IPS DF 6.9 (cell line): ENCODE measurements around the gene ZMIZ1.

Source experiments
- DNase-seq: peaks from one replicate; pipeline ENCODE4 v3.0.0-alpha.2; 2013; ENCODE audit warnings: low read depth, low spot score
- H3K27ac ChIP-seq: one replicate; pipeline ENCODE4 v1.5.1; 2013; ENCODE audit warnings: low read length, control low read depth
- H3K27me3 ChIP-seq: 2 replicates; pipeline ENCODE4 v1.6.1; 2013; ENCODE audit warnings: mild to moderate bottlenecking, low read length; ENCODE audit not compliant: control insufficient read depth, insufficient read depth
- H3K36me3 ChIP-seq: 2 replicates; pipeline ENCODE4 v1.6.1; 2013; ENCODE audit warnings: low read length; ENCODE audit not compliant: control insufficient read depth, insufficient read depth
- H3K4me1 ChIP-seq: 2 replicates; pipeline ENCODE4 v1.6.1; 2013; ENCODE audit warnings: low read length; ENCODE audit not compliant: control insufficient read depth, insufficient read depth
- H3K4me3 ChIP-seq: 2 replicates; pipeline ENCODE4 v1.5.1; 2013; ENCODE audit warnings: mild to moderate bottlenecking, low read length
- H3K9me3 ChIP-seq: 2 replicates; pipeline ENCODE4 v1.6.1; 2013; ENCODE audit warnings: low read length, inconsistent platforms; ENCODE audit not compliant: control insufficient read depth, insufficient read depth
- WGBS: extraction: QIAGEN DNeasy Blood & Tissue Kit; methylation state at CpG from one replicate; pipeline ENCODE4 v1.1.7; 2013; ENCODE audit warnings: mixed read lengths, missing lambda C conversion rate; ENCODE audit not compliant: insufficient read length, insufficient coverage; 5-methylcytosine and 5-hydroxymethylcytosine counted together

ZMIZ1 gene

DNA sequence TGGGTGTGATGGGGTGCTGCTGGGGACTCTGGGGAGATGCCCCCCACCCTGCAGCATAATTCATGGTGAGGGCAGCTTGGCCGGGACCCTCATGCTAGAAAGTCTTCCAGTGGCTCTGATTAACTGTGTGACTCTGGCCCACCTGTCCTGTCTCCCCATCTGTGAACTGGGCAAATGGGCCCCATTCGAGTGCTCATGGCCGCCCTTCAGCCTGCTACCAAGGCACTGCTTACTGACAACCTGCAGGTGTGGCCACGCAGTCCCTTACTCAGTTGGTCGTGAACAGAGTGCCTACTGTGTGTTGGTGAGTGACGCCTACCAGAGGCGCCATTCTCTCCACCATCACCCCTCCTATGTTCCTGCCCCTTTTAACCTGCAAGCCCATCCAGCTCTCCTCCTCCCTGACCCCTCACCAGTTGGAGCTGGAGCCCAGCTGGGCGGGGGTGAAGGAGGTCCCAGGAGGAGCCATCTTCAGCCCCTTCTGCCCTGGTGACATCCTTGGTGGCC, 109.4 kb downstream of the ZMIZ1 start:
- Histone ChIP-seq H3K4me1 (peaks cover 10% of the 10 kb centered on the region), H3K27me3 (no peaks in the 10 kb centered on the region), H3K36me3 (no peaks in the 10 kb centered on the region; the same call in 1 of the 2 replicates), H3K27ac (no peak overlapping the region), H3K4me3 (no peak overlapping the region), H3K9me3 (no peaks in the 10 kb centered on the region)
- DNase-seq: no peak
- no CpG with 5 or more reads among the region's 8 CpGs for WGBS

DNA sequence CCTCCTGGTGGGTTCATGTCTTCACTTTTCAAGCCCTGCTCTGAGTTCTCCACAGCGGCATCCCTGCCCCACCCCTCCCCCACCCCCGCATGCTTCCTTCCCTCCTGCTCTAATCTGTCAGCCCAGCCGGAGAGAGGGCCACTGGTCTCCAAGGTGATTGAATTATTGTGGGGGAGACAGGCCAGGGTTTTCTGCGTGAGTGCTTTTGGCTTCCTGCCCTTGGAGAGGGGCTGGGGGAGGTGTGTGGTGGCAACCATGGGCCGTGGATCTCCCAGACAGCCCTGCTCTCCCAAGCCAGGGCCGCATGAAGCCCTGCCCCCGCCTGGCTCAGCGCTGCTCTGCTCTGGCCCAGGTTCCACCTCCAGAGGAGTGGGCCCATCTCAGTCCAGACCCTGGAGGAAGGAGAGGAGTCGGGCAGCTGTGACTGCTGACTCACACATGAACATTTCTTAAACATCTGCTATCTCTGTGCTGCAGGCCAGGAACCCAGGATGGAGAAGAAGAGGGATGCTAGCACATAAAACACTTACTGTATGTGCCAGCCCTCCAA, 109.9 kb downstream of the ZMIZ1 start:
- no peaks in the 10 kb centered on the region; the same call in 1 of the 2 replicates for H3K36me3 ChIP-seq
- H3K27me3 ChIP-seq: no peaks in the 10 kb centered on the region
- DNase-seq: no peak
- H3K9me3 ChIP-seq: no peaks in the 10 kb centered on the region
- H3K4me3 ChIP-seq: no peak overlapping the region
- no CpG with 5 or more reads among the region's 9 CpGs for WGBS
- H3K27ac ChIP-seq: no peak overlapping the region
- peaks cover 10% of the 10 kb centered on the region for H3K4me1 ChIP-seq

DNA sequence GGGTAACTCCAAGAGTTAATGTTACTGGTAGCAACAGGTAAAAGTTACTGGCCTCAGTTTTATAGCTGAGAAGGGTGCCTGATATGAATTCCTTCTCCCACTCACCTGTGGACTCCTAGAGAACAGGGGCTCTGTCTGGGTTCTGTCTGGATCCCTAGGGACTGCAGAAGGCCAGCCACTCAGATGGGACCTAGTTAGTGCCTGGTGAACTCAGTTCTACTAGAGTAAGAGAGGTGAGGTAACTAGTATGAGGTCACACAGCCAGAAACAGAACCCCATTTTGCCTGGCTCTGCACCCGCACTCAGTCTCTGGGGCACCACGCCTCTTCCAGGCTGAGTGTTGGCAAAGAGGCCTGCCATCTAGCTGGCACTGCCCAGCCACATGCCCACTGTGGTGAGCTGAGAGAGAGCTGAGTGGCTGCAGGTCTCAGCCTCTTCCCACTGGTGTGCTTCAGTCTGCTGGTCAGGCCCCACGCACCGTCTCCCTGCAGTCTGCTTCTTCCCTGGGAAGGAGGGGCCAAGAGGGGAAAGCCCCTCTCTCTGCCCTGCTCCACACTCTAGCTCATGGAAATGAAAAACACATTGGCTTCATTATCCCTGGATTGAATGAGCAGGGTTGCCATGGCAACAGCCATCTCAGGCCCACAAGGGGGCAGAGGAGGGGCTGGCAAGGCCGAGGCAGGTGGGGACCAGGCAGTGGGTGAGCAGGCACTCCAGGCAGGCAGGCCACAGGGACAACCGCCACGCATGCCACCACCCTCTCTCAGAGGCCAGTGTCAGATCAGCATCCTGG, 110.6 kb downstream of the ZMIZ1 start:
- no peak for DNase-seq
- WGBS: no CpG with 5 or more reads among the region's 7 CpGs
- H3K27me3 ChIP-seq: no peaks in the 10 kb centered on the region
- H3K36me3 ChIP-seq: no peaks in the 10 kb centered on the region; the same call in 1 of the 2 replicates
- H3K4me1 ChIP-seq: peaks cover 10% of the 10 kb centered on the region
- no peak overlapping the region for H3K27ac ChIP-seq
- H3K9me3 ChIP-seq: no peaks in the 10 kb centered on the region
- H3K4me3 ChIP-seq: no peak overlapping the region

DNA sequence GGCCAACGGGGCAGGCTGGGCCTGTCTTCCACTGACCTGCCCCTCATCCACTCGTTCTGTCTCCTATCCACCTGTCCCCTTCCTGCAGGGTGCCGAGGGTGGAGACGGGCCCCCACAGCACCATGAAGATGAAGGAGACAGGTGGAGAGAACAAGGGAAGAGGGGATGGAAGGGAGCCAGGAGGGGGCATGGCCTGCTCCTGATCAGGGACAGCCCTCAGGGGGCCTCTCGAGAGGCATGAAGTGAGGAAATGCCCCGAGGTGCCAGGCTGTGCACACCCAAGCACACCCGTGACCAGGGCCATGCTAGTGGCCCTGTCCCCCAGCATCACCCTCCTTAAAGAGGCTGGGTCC, 111.2 kb downstream of the ZMIZ1 start:
- Histone ChIP-seq H3K4me3 (no peak overlapping the region), H3K27ac (no peak overlapping the region), H3K4me1 (peaks cover 15% of the 10 kb centered on the region), H3K9me3 (no peaks in the 10 kb centered on the region), H3K27me3 (no peaks in the 10 kb centered on the region), H3K36me3 (no peaks in the 10 kb centered on the region; the same call in 1 of the 2 replicates)
- WGBS: no CpG with 5 or more reads among the region's 7 CpGs
- DNase-seq: no peak

DNA sequence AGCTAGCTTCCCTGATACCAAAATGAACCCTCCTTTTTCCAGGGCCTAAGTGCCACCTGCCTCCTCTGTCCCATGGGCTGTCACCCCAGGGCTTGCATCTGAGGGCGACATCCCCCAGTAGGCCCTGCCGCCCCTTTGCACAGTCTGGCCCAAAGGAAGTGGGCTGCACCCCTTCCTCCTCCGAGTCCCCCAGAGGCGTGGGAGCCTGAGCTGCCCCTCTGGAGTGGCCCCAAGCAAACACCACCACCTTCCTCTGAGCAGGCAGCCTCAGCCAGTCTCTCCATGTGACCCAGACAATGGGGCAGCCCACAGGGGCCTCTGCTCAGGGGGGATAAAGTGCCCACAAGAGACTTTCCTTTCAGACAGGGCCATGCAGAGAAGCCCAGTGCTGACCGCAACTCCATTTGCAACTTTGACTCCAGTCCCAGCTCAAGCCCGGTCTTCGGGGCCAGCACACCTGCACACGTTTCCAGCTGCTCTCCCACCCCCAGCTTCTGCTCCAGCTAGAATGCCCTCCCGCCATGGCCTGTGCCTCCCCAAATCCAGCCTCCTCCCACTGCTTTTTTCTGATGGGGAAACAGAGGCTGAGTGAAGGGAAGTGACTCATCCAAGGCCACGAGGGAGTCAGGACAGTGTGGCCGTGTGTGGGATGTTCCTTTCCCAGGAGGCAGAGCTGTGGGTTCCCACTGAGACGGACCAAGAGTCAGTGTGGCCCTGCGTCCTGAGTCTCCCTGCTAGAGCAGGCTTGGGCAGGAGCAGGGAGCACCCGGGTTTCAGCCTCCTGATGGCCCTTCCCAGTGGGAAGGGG, 111.9 kb downstream of the ZMIZ1 start:
- no peak overlapping the region for H3K4me3 ChIP-seq
- no CpG with 5 or more reads among the region's 14 CpGs for WGBS
- no peaks in the 10 kb centered on the region; the same call in 1 of the 2 replicates for H3K36me3 ChIP-seq
- H3K27me3 ChIP-seq: no peaks in the 10 kb centered on the region
- H3K9me3 ChIP-seq: no peaks in the 10 kb centered on the region
- no peak overlapping the region for H3K27ac ChIP-seq
- no peak for DNase-seq
- H3K4me1 ChIP-seq: peaks cover 17% of the 10 kb centered on the region

DNA sequence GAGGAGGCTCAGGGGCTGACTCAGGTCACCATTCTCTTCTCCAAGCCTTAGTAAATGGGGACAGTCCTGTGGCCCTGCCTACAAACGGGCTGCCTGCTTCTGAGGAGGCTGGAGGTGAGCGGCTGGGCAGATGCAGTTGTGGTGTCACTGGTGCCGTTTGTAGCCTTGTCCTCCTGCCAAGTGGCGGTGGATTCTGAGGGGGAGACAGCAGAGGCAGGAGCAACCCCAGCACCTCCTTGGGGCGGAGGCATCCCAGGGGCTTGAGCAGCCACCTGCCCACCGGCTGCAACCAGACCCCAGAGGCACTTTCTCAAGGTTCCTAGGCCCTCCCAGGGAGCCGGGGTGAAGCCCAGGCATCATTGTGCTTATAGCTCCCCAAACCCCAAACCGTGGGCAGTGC, 112.5 kb downstream of the ZMIZ1 start:
- no peaks in the 10 kb centered on the region for H3K9me3 ChIP-seq
- no peak overlapping the region for H3K4me3 ChIP-seq
- H3K36me3 ChIP-seq: no peaks in the 10 kb centered on the region; the same call in 1 of the 2 replicates
- WGBS: no CpG with 5 or more reads among the region's 8 CpGs
- H3K4me1 ChIP-seq: peaks cover 17% of the 10 kb centered on the region
- no peak for DNase-seq
- H3K27ac ChIP-seq: no peak overlapping the region
- H3K27me3 ChIP-seq: no peaks in the 10 kb centered on the region

DNA sequence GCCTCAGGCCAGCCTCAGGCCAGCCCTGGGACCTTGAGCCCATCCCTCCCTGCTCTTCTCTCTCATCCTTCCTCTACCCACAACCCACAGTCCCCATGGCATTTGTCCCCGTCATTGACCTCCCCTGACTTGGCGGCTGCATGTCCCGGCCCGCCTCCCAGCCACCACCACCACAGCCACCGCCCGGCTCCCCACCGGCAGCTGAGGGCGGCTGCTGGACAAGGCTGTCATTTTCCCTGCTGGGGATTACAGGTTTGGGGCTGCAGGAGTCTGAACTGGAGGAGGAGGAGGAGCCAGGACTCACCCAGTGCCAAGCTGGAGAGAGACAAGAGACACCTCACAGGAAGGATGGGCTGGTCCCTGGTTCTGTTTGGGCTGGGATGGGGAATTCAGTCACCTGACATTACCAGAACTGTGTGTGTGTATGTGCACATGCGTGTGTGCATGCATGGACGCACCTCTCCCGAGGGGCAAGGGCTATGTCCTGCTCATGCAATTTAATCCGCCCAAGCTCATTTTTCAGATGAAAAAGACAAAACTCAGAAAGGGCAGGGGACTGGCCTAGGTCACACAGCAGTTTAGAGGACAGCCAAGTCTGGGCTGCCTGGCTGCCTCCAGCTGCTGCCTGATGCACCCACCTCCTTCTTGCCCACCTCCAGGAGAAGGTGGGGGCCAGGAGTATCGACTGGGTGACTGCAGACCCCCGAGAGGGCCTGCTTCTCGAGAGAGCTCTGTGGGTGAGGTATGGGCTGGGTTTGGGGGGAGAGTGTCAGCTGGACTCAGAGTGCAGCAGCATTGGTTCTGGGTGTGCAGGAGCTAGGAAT, 113.1 kb downstream of the ZMIZ1 start:
- no peak overlapping the region for H3K4me3 ChIP-seq
- no peaks in the 10 kb centered on the region for H3K9me3 ChIP-seq
- H3K4me1 ChIP-seq: peaks cover 17% of the 10 kb centered on the region
- no peak overlapping the region for H3K27ac ChIP-seq
- no peaks in the 10 kb centered on the region for H3K27me3 ChIP-seq
- H3K36me3 ChIP-seq: no peaks in the 10 kb centered on the region; the same call in 1 of the 2 replicates
- no peak for DNase-seq
- WGBS: no CpG with 5 or more reads among the region's 15 CpGs

DNA sequence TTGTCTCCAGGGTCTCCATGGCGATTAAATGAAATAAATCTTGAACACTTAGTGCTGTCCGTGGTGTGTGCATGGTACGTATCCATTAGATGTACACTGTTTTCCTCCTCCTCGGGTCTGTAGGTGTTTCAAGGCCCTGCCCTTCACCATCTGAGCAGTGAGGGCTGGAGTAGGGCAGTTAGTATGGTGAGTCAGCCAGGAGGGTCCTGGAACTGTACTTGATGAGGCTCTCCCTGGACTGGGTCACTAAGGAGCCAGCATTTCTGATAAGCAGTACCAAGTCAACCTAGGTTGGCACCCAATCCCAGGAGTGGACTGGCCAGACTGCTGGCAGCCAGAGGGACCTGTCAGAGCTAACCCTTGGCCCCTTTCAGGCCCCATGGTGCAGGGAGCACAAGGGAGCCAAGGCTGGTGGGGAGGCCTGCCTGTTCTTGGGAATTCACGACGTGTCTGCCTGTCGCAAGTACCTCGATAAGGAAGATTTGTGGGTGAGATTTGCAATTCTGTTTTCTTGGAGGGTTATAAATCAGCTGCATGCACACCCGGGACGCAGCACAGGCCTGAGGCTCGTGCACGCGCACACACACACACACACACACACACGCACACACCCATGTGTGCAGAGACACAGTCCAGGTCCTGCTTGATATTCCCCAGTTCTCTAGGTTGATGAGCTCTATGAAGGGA, 114.2 kb downstream of the ZMIZ1 start:
- no CpG with 5 or more reads among the region's 14 CpGs for WGBS
- DNase-seq: no peak
- H3K9me3 ChIP-seq: no peaks in the 10 kb centered on the region
- H3K27ac ChIP-seq: no peak overlapping the region
- H3K4me1 ChIP-seq: peaks cover 17% of the 10 kb centered on the region
- H3K27me3 ChIP-seq: no peaks in the 10 kb centered on the region
- no peak overlapping the region for H3K4me3 ChIP-seq
- no peaks in the 10 kb centered on the region; the same call in 1 of the 2 replicates for H3K36me3 ChIP-seq

DNA sequence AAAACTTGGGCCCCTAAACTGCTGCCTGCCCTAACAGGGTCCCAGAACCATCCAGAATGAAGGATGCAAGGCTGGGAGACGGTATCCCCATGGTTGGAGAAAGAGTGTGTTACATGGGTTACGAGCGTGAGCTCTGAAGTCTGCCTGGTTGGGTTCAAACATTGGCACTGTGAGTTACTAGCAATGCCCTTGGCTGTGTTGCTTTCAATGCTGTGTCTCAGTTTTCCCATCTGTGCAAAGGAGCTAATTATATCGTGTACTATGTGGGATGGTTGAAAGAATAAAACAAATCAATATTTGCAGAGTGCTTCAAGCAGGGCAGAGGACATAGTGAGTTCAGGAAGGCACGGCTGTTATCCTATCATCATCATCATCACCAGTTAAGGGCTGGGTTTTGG, 114.7 kb downstream of the ZMIZ1 start:
- Histone ChIP-seq H3K4me1 (peaks cover 13% of the 10 kb centered on the region; the same call in 1 of the 2 replicates), H3K27me3 (no peaks in the 10 kb centered on the region), H3K36me3 (no peaks in the 10 kb centered on the region; the same call in 1 of the 2 replicates), H3K4me3 (no peak overlapping the region), H3K9me3 (no peaks in the 10 kb centered on the region), H3K27ac (no peak overlapping the region)
- WGBS: no CpG with 5 or more reads among the region's 5 CpGs
- DNase-seq: no peak
